A549 (cell line): ENCODE results near the gene LRSAM1.

Source experiments
- BHLHE40 ChIP-seq: IDR thresholded peaks from 2 replicates; pipeline ENCODE4 v1.6.1; 2012; ENCODE audit warnings: low read depth, low read length, inconsistent platforms
- HOXA7 ChIP-seq: fragments of 250-450 bp; sonication (Bioruptor Pico); IDR thresholded peaks from 2 replicates; pipeline ENCODE4 v1.5.0; 2020; ENCODE audit warnings: mild to moderate bottlenecking, moderate library complexity
- PHF8 ChIP-seq: fragments of 200-600 bp; sonication (generic); IDR thresholded peaks from 2 replicates; pipeline ENCODE4 v1.6.1; 2016; ENCODE audit warnings: low read depth, mild to moderate bottlenecking, antibody characterized with exemption, moderate library complexity, borderline replicate concordance
- POLR2A ChIP-seq: IDR thresholded peaks from 2 replicates; pipeline ENCODE4 v1.6.1; 2012; ENCODE audit warnings: mild to moderate bottlenecking, low read length
- RCOR1 ChIP-seq: fragments of 150-350 bp; IDR thresholded peaks from 2 replicates; pipeline ENCODE4 v1.6.1; 2014; ENCODE audit warnings: antibody characterized with exemption, low read length, low read depth
- REST ChIP-seq: fragments of 200-600 bp; sonication (generic); IDR thresholded peaks from 2 replicates; pipeline ENCODE4 v1.6.1; 2016; ENCODE audit warnings: antibody characterized with exemption, mild to moderate bottlenecking, moderate library complexity
- TF ChIP-seq, protein P1 (sequence below): fragments of >200 bp; sonication (Bioruptor Twin); formaldehyde crosslinking; IDR thresholded peaks from 3 replicates; pipeline ENCODE4 v1.5.1; 2016

DNA sequence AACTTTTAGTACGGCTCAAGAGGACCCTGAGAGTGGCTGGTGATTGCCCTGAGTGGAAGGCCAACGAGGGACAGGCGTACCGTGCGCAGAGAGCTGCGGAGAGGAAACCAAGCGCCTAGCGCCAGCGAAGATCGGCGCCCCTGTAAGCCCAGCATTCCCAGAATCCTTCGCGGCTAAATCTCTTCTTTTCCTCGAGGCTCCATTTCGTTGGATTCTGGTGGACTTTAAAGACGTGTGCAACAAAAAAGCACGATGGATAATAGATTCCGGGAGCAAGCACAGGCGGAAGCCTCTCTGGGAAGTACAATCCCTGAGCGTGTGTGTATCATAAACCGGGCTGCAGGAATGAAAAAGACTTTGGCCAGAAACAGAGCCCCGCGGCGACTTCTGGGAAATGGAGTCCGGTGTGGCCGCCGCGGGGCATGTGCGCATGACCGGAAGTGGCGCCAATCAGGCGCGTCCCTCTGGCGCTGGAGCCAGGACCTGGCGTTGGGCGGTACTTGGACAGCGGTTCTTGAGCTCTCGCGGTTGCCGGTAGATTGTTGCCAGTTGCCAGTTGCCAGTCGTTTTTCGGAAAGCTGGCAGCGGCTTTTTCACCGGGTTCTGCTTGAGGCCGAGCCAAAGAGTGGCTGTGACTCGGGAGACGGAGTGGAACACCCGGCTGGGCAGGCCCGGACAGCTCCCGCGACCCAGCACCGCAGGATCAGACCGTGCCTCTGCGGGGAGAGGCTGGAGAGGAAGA, 27.2 kb upstream of the LRSAM1 start, which contains the start of gene ZNF79:
- TF ChIP-seq RCOR1 (no peak), HOXA7 (no peak; the same call in 1 of the 2 replicates), PHF8 (no peak), REST (peak; percentile 77), BHLHE40 (no peak), POLR2A (peak; percentile 74)
- TF ChIP-seq, protein P1, sequence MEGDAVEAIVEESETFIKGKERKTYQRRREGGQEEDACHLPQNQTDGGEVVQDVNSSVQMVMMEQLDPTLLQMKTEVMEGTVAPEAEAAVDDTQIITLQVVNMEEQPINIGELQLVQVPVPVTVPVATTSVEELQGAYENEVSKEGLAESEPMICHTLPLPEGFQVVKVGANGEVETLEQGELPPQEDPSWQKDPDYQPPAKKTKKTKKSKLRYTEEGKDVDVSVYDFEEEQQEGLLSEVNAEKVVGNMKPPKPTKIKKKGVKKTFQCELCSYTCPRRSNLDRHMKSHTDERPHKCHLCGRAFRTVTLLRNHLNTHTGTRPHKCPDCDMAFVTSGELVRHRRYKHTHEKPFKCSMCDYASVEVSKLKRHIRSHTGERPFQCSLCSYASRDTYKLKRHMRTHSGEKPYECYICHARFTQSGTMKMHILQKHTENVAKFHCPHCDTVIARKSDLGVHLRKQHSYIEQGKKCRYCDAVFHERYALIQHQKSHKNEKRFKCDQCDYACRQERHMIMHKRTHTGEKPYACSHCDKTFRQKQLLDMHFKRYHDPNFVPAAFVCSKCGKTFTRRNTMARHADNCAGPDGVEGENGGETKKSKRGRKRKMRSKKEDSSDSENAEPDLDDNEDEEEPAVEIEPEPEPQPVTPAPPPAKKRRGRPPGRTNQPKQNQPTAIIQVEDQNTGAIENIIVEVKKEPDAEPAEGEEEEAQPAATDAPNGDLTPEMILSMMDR = no peak
